A673 (cell line): ENCODE results near the gene MTG2.

ENCODE experiments used
- CTCF ChIP-seq: fragments of 300-800, 200-600 bp; sonication (generic); conservative IDR thresholded peaks from 2 replicates; pipeline ENCODE4 v1.5.1; 2017; ENCODE audit warnings: low read depth, mild to moderate bottlenecking, antibody characterized with exemption, low read length, moderate library complexity, mixed read lengths
- EZH2 ChIP-seq: fragments of 200-600 bp; sonication (generic); IDR thresholded peaks from 2 replicates; pipeline ENCODE4 v1.6.1; 2017; ENCODE audit warnings: borderline replicate concordance, low read depth, mild to moderate bottlenecking, mixed read lengths, antibody characterized with exemption, low read length; ENCODE audit not compliant: poor library complexity, severe bottlenecking

GRCh38 chr20:62211216-62211615 is 28.4 kb downstream of the MTG2 start:
- TF ChIP-seq CTCF = no peak
- TF ChIP-seq EZH2 = no peak
